NCI-H2196 treated with DMSO at 0.1 percent for 48 hours (cell line): ENCODE measurements around the gene VPS50.

ENCODE experiments used
- DNase-seq: peaks from one replicate; lab custom pipeline; 2025; ENCODE audit not compliant: unreplicated experiment; lab: John Stamatoyannopoulos, UW

VPS50 gene

GRCh38 chr7:93402944-93403343, 170.8 kb downstream of the VPS50 start:
- no peak for DNase-seq

GRCh38 chr7:93407239-93407638, 175.1 kb downstream of the VPS50 start:
- DNase-seq: no peak

- no peak for DNase-seq
These were observed 177.2 kb downstream of the VPS50 start for GRCh38 chr7:93409324-93409723.
